ENCODE data around the gene GNG12. TPM values are rescaled to one million over a fixed set of nuclear protein-coding genes. Genes with fewer than 3 reads are reported as not detected.
A peak's percentile ranks its signal among the peaks of the same experiment; 100 is the strongest.

Gene GNG12
- total RNA-seq, 1 experiment from 2014 or later = 211 TPM

- peak; percentile 41 for DNase-seq (ENCODE audit: low read depth)
Observed at GRCh38 chr1:67787746-67788145, 45.5 kb downstream of the GNG12 start.

GRCh38 chr1:67785847-67786753, 47.2 kb downstream of the GNG12 start:
- DNase-seq (ENCODE audit: low read depth) = no peak

GRCh38 chr1:67784545-67785186, 48.6 kb downstream of the GNG12 start:
- DNase-seq (ENCODE audit: low read depth) = no peak

- no peak for DNase-seq (ENCODE audit: low read depth)
Observed at GRCh38 chr1:67780637-67781036, 52.6 kb downstream of the GNG12 start.

GRCh38 chr1:67777440-67777839, 55.8 kb downstream of the GNG12 start:
- DNase-seq (ENCODE audit: low read depth) = no peak

GRCh38 chr1:67777016-67777415, 56.3 kb downstream of the GNG12 start:
- no peak for DNase-seq (ENCODE audit: low read depth)

- peak; percentile 58 for DNase-seq (ENCODE audit: low read depth)
Observed at GRCh38 chr1:67773462-67773861, 59.8 kb downstream of the GNG12 start.

- no peak for DNase-seq (ENCODE audit: low read depth)
Observed at GRCh38 chr1:67771749-67772148, 61.5 kb downstream of the GNG12 start.

- DNase-seq (ENCODE audit: low read depth) = peak; percentile 80
Observed at GRCh38 chr1:67771152-67771551, 62.1 kb downstream of the GNG12 start.

GRCh38 chr1:67769633-67770256, 63.5 kb downstream of the GNG12 start:
- no peak for DNase-seq (ENCODE audit: low read depth)

GRCh38 chr1:67768480-67768879, 64.8 kb downstream of the GNG12 start:
- DNase-seq (ENCODE audit: low read depth) = no peak

- DNase-seq (ENCODE audit: low read depth) = no peak
Observed at GRCh38 chr1:67767103-67767782, 66.0 kb downstream of the GNG12 start.

- peak; percentile 86 for DNase-seq (ENCODE audit: low read depth)
Observed at GRCh38 chr1:67766141-67766978, 66.9 kb downstream of the GNG12 start.

GRCh38 chr1:67764633-67765032, 68.6 kb downstream of the GNG12 start:
- DNase-seq (ENCODE audit: low read depth) = no peak

GRCh38 chr1:67761730-67762129, 71.5 kb downstream of the GNG12 start:
- no peak for DNase-seq (ENCODE audit: low read depth)

GRCh38 chr1:67761091-67761490, 72.2 kb downstream of the GNG12 start:
- no peak for DNase-seq (ENCODE audit: low read depth)

GRCh38 chr1:67760030-67760821, 73.0 kb downstream of the GNG12 start:
- DNase-seq (ENCODE audit: low read depth) = peak; percentile 72

GRCh38 chr1:67759692-67760029, 73.6 kb downstream of the GNG12 start:
- peak; percentile 56 for DNase-seq (ENCODE audit: low read depth)

GRCh38 chr1:67759066-67759465, 74.2 kb downstream of the GNG12 start:
- DNase-seq (ENCODE audit: low read depth) = no peak

- DNase-seq (ENCODE audit: low read depth) = peak; percentile 90
Observed at GRCh38 chr1:67755619-67756018, 77.6 kb downstream of the GNG12 start.

Measured in M059J (cell line).